ENCODE measurements around the gene GOLT1B. TPM values are rescaled to one million over a fixed set of nuclear protein-coding genes. Genes with fewer than 3 reads are reported as not detected.

The GOLT1B gene
- total RNA-seq, 2 experiments from 2014 or later, result 12.7 to 30.7 TPM

- intact Hi-C loops (cut with micrococcal nuclease; ENCODE audit: unreplicated experiment), result no loop called here
- Histone ChIP-seq H4K20me1 (ENCODE audit: insufficient read depth, low read length) (peaks cover 3% of the 10 kb centered on the region; the same call in 1 of the 2 replicates), H3K4me3 (ENCODE audit: low read depth, low read length, poor library complexity, severe bottlenecking) (no peak overlapping the region), H3K9me2 (ENCODE audit: insufficient read depth, low read length) (no peaks in the 10 kb centered on the region), H3K4me1 (ENCODE audit: insufficient read depth, low read length, poor library complexity, severe bottlenecking) (no peaks in the 10 kb centered on the region), H3K36me3 (ENCODE audit: insufficient read depth, low read length) (peaks cover 81% of the 10 kb centered on the region), H3K9me3 (ENCODE audit: low read length) (no peaks in the 10 kb centered on the region), H3K27ac (ENCODE audit: low read depth, low read length, poor library complexity, severe bottlenecking) (no peak overlapping the region), H2AFZ (ENCODE audit: low read length) (no peak overlapping the region), H3K4me2 (ENCODE audit: low read length) (no peak overlapping the region), H3K79me2 (ENCODE audit: insufficient read depth, low read depth, low read length) (no peaks in the 10 kb centered on the region)
- POLR2A ChIA-PET, result interaction anchor here (1.0 kb wide), 1 partner anchor 11 kb away, joined by 3 read pairs; no protein-coding TSS in a partner anchor
- TF ChIP-seq, protein P1, sequence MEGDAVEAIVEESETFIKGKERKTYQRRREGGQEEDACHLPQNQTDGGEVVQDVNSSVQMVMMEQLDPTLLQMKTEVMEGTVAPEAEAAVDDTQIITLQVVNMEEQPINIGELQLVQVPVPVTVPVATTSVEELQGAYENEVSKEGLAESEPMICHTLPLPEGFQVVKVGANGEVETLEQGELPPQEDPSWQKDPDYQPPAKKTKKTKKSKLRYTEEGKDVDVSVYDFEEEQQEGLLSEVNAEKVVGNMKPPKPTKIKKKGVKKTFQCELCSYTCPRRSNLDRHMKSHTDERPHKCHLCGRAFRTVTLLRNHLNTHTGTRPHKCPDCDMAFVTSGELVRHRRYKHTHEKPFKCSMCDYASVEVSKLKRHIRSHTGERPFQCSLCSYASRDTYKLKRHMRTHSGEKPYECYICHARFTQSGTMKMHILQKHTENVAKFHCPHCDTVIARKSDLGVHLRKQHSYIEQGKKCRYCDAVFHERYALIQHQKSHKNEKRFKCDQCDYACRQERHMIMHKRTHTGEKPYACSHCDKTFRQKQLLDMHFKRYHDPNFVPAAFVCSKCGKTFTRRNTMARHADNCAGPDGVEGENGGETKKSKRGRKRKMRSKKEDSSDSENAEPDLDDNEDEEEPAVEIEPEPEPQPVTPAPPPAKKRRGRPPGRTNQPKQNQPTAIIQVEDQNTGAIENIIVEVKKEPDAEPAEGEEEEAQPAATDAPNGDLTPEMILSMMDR (conservative IDR thresholded peaks at IDR 0.05; ENCODE audit: low read length), result no peak
- no peak for TF ChIP-seq EZH2phosphoT487 (IDR thresholded peaks at IDR 0.05; ENCODE audit: borderline replicate concordance, low read depth, low read length)
- DNase-seq (ENCODE audit: low spot score), result no peak
- CTCF ChIA-PET (ENCODE audit: unreplicated experiment), result no interaction called here
- BruUV-seq (replicated peaks), result no TSS peak
These were observed 30.3 kb upstream of the GOLT1B start for GRCh38 chr12:21471294-21471693.

GRCh38 chr12:21472197-21472823 is 29.3 kb upstream of the GOLT1B start:
- Histone ChIP-seq H3K79me2 (ENCODE audit: insufficient read depth, low read depth, low read length) (no peaks in the 10 kb centered on the region), H3K4me3 (ENCODE audit: low read depth, low read length, poor library complexity, severe bottlenecking) (no peak overlapping the region), H3K36me3 (ENCODE audit: insufficient read depth, low read length) (peaks cover 85% of the 10 kb centered on the region), H3K4me1 (ENCODE audit: insufficient read depth, low read length, poor library complexity, severe bottlenecking) (no peaks in the 10 kb centered on the region), H2AFZ (ENCODE audit: low read length) (no peak overlapping the region), H3K4me2 (ENCODE audit: low read length) (no peak overlapping the region), H3K9me3 (ENCODE audit: low read length) (no peaks in the 10 kb centered on the region), H4K20me1 (ENCODE audit: insufficient read depth, low read length) (peaks cover 5% of the 10 kb centered on the region; the same call in 1 of the 2 replicates), H3K27ac (ENCODE audit: low read depth, low read length, poor library complexity, severe bottlenecking) (no peak overlapping the region), H3K9me2 (ENCODE audit: insufficient read depth, low read length) (no peaks in the 10 kb centered on the region)
- intact Hi-C loops (cut with micrococcal nuclease; ENCODE audit: unreplicated experiment), result no loop called here
- ChIA-PET POLR2A (no interaction called here), CTCF (ENCODE audit: unreplicated experiment) (no interaction called here)
- BruUV-seq (replicated peaks), result no TSS peak
- TF ChIP-seq, protein P1 (conservative IDR thresholded peaks at IDR 0.05; ENCODE audit: low read length), result no peak
- no peak for TF ChIP-seq EZH2phosphoT487 (IDR thresholded peaks at IDR 0.05; ENCODE audit: borderline replicate concordance, low read depth, low read length)
- no peak for DNase-seq (ENCODE audit: low spot score)

DNA sequence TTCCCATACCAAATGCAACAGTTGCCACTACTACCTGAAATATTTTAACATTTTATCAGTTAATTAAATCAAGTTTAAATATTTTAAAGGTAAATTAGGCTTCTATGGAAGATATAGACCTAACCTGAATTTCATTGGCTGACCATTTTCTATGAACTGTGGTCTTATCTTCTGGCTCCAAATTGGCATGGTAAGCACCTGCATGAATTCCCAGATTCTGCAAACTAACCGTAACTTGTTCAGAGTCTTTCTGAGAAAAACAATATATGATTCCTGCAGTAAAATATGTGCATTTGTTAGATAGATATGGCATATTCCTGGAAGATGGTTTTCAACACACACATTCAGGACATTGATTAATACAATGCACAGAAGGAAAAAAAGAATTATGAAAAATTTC is 26.0 kb upstream of the GOLT1B start:
- ChIA-PET CTCF (ENCODE audit: unreplicated experiment) (no interaction called here), POLR2A (no interaction called here)
- no peaks in the 10 kb centered on the region for H3K9me2 ChIP-seq (ENCODE audit: insufficient read depth, low read length)
- H3K4me3 ChIP-seq (ENCODE audit: low read depth, low read length, poor library complexity, severe bottlenecking), result no peak overlapping the region
- no peak for DNase-seq (ENCODE audit: low spot score)
- H2AFZ ChIP-seq (ENCODE audit: low read length), result no peak overlapping the region
- TF ChIP-seq EZH2phosphoT487 (IDR thresholded peaks at IDR 0.05; ENCODE audit: borderline replicate concordance, low read depth, low read length), result no peak
- TF ChIP-seq, protein P1 (conservative IDR thresholded peaks at IDR 0.05; ENCODE audit: low read length), result no peak
- intact Hi-C loops (cut with micrococcal nuclease; ENCODE audit: unreplicated experiment), result no loop called here
- BruUV-seq (replicated peaks), result no TSS peak
- H3K79me2 ChIP-seq (ENCODE audit: insufficient read depth, low read depth, low read length), result no peaks in the 10 kb centered on the region
- no peaks in the 10 kb centered on the region for H3K4me1 ChIP-seq (ENCODE audit: insufficient read depth, low read length, poor library complexity, severe bottlenecking)
- H3K27ac ChIP-seq (ENCODE audit: low read depth, low read length, poor library complexity, severe bottlenecking), result no peak overlapping the region
- peaks cover 96% of the 10 kb centered on the region for H3K36me3 ChIP-seq (ENCODE audit: insufficient read depth, low read length)
- H4K20me1 ChIP-seq (ENCODE audit: insufficient read depth, low read length), result peaks cover 5% of the 10 kb centered on the region; the same call in 1 of the 2 replicates
- no peak overlapping the region for H3K4me2 ChIP-seq (ENCODE audit: low read length)
- H3K9me3 ChIP-seq (ENCODE audit: low read length), result no peaks in the 10 kb centered on the region
